Head of caudate nucleus (tissue), 42 donors: ENCODE results near the gene ARMC12.

ENCODE experiments used
- DNase-seq, 42 donors: peaks; one replicate each; pipeline versions ENCODE4 v3.0.0 to v3.0.0-alpha.2; 2020 to 2021; ENCODE audit warnings: mixed read lengths in 7 of 42
- intact Hi-C: fragments of 100-400 bp; cut with DNase I; formaldehyde crosslinking; loops from one replicate; pipeline ENCODE4 v1.15.0; 2022

The ARMC12 gene

GRCh38 chr6:35755278-35755924, 18.6 kb downstream of the ARMC12 start:
- intact Hi-C loops = no loop called here
- no peak for DNase-seq

- intact Hi-C loops = no loop called here
Observed at GRCh38 chr6:35757456-35758123, 20.8 kb downstream of the ARMC12 start.

GRCh38 chr6:35759426-35759825, 22.6 kb downstream of the ARMC12 start:
- intact Hi-C loops = no loop called here
- DNase-seq = no peak

More at GRCh38 chr6:35757456-35758123, 20.8 kb downstream of the ARMC12 start:
- DNase-seq = peak in 17 of 42 donors; percentile 15 to 77 (median 34)

GRCh38 chr6:35765739-35766138, 28.9 kb downstream of the ARMC12 start:
- no peak for DNase-seq
- intact Hi-C loops = no loop called here

- intact Hi-C loops = no loop called here
- no peak for DNase-seq
Observed at GRCh38 chr6:35769211-35769610, 32.4 kb downstream of the ARMC12 start.

- DNase-seq = no peak
- intact Hi-C loops = no loop called here
Observed at GRCh38 chr6:35771343-35771627, 34.5 kb downstream of the ARMC12 start.

GRCh38 chr6:35774116-35774794, 37.4 kb downstream of the ARMC12 start:
- intact Hi-C loops = no loop called here
- DNase-seq = no peak

- intact Hi-C loops = no loop called here
- no peak for DNase-seq
Observed at GRCh38 chr6:35775031-35775430, 38.2 kb downstream of the ARMC12 start.

GRCh38 chr6:35776364-35777215, 39.8 kb downstream of the ARMC12 start, which contains the start of gene CLPSL2:
TSS of gene CLPSL2 (plus strand) at chr6:35776598. CDS start at chr6:35776619, 21 bp downstream.
- DNase-seq = no peak
- intact Hi-C loops = no loop called here

- no peak for DNase-seq
- intact Hi-C loops = no loop called here
Observed at GRCh38 chr6:35777356-35778102, 40.7 kb downstream of the ARMC12 start.

- intact Hi-C loops = no loop called here
- no peak for DNase-seq
Observed at GRCh38 chr6:35778437-35778836, 41.6 kb downstream of the ARMC12 start.

GRCh38 chr6:35780719-35781118, 43.9 kb downstream of the ARMC12 start, which contains the start of gene CLPSL1:
TSS of gene CLPSL1 (plus strand) at chr6:35781019. CDS start at chr6:35781111, 92 bp downstream.
- DNase-seq = no peak
- intact Hi-C loops = no loop called here

GRCh38 chr6:35781290-35781689, 44.5 kb downstream of the ARMC12 start:
- intact Hi-C loops = no loop called here
- DNase-seq = no peak

GRCh38 chr6:35782424-35782823, 45.6 kb downstream of the ARMC12 start:
- intact Hi-C loops = no loop called here
- DNase-seq = no peak

GRCh38 chr6:35784200-35784599, 47.4 kb downstream of the ARMC12 start:
- DNase-seq = no peak
- intact Hi-C loops = no loop called here

- intact Hi-C loops = no loop called here
- no peak for DNase-seq
Observed at GRCh38 chr6:35786272-35786671, 49.4 kb downstream of the ARMC12 start.

GRCh38 chr6:35786810-35787209, 50.0 kb downstream of the ARMC12 start:
- intact Hi-C loops = loop anchor here (1.0 kb wide), 1 partner anchor 11 kb away; no protein-coding TSS in a partner anchor

More at GRCh38 chr6:35786810-35787209, 50.0 kb downstream of the ARMC12 start:
- DNase-seq = no peak
